GM21367 (cell line): Measurements from ENCODE around the gene HSD17B4.
A peak's percentile ranks its signal among the peaks of the same experiment; 100 is the strongest.
"Not testable (repeated sequence)": the region's sequence is repeated elsewhere in the genome, so short reads cannot be mapped to it uniquely, and the experiment has no call there.

ENCODE experiments used
- ATAC-seq: cut with Tn5 transposase; IDR thresholded peaks from one replicate; pipeline ENCODE4 v1.9.1; 2021; ENCODE audit not compliant: unreplicated experiment

Gene HSD17B4

GRCh38 chr5:119432674-119433237 lies 19.5 kb upstream of the HSD17B4 start:
- ATAC-seq: not testable (repeated sequence)

DNA sequence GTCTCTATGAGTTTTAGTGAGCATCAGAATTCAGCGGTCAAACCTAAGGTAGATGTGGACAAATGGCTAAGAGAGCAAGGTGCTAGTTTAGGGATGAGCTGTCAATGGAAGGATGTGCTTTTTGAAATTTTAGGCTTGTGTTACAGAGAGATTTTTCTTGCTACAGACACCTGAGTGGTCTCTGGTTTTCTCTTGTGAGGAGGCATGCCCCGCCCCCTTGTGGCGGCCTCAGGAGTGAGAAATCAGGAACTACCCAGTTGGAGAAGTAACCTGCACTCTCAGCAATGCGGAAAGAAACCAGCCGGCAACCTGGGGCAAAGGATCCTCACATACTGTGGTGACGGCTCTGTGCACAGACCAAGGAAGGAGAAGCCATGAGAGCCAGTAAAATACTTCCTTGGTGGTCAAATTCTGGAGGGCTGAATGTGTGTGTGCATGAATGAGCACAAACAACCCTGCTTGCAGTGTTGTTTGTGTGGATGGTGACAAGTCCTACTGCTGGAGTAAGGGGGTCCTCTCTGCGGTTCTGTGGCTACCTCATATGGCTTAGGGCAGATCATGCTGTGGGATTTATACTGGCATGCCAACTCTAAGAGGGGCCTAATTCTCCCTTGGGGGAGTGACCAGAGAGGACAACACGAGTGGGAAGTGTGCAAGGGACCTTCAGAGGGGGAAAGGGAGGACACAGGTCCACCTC lies 16.7 kb upstream of the HSD17B4 start:
- ATAC-seq: peak; percentile 91

- not testable (repeated sequence) for ATAC-seq
Measured at GRCh38 chr5:119437785-119438586, 14.3 kb upstream of the HSD17B4 start.

DNA sequence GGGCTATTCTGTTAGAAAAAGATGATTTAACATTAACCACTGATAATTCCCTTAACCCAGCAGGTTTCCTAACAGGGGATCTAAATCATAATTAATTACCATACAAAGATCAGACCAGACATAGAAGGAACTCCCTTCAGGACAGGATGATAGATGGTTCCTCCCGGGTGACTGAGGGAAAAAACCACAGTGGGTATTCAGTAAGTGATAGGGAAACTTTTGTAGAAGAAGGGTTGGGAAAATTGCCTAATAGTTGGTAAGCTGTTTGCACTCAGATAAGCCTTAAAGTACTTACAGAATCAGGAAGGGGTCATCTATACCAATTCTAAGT lies 13.7 kb upstream of the HSD17B4 start:
- ATAC-seq: not testable (repeated sequence)

DNA sequence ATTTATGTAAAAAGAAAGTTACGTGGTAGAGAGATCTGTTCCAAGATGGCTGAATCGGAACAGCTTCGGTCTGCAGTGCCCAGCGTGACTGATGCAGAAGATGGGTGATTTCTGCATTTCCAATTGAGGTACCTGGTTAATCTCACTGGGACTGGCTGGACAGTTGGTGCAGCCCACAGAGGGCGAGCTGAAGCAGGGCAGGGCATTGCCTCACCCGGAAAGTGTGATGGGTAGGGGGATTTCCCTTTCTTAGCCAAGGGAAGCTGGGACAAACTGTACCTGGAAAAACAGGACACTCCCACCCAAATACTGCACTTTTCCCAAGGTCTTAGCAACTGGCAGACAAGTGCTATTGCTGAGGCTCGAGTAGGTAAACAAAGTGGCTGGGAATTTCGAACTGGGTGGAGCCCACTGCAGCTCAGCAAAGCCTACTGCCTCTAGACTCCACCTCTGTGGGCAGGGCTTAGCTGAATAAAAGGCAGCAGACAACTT lies 13.1 kb upstream of the HSD17B4 start:
- no peak for ATAC-seq

- not testable (repeated sequence) for ATAC-seq
Measured at GRCh38 chr5:119439632-119440031, 12.7 kb upstream of the HSD17B4 start.

DNA sequence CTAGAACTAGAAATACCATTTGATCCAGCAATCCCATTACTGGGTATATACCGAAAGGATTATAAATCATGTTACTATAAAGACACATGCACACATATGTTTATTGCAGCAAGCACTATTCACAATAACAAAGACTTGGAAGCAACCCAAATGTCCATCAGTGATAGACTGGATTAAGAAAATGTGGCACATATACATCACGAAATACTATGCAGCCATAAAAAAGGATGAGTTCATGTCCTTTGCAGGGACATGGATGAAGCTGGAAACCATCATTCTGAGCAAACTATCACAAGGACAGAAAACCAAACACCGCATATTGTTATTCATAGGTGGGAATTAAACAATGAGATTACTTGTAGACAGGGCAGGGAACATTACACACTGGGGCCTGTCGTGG lies 7.7 kb upstream of the HSD17B4 start:
- ATAC-seq: not testable (repeated sequence)

DNA sequence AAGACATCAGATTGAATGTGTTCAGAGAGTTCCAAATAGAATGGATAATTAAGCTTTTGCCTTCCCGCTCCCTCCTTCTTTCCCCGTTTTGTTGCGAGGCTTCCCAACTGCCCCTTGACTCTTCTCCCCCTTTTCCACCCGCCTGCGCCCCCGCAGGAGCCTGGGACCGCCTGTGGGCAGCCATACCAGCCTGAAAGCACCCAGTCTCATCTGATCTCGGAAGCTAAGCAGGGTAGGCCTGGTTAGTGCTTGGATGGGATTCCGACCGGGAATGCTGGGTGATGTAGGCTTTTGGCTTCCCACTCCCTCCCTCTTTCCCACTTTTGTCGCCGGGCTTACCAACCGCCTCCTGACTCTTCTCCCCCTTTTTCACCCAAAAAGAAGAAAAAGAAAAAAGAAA lies 6.8 kb upstream of the HSD17B4 start:
- no peak for ATAC-seq

DNA sequence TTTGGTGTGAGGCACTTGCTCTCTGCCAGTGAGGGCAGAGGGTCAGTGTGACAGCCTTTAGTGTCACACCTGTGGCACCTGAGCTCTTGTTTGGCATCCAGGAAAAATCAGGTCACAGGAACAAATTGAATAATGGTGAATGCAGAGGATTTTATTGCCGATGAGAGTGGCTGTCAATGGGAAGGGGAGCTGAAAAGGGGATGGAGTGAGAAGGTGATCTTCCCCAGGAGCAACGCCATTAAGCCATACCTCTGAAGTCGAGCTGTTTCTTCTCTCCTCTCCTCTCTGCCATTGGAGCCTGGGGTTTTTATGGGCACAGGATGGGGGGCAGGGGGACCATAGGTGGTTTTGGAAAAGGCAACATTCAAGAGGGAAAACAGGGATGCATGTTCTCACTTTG lies 2.4 kb upstream of the HSD17B4 start:
- ATAC-seq: no peak

GRCh38 chr5:119450627-119451026 lies 1.7 kb upstream of the HSD17B4 start:
- not testable (repeated sequence) for ATAC-seq

DNA sequence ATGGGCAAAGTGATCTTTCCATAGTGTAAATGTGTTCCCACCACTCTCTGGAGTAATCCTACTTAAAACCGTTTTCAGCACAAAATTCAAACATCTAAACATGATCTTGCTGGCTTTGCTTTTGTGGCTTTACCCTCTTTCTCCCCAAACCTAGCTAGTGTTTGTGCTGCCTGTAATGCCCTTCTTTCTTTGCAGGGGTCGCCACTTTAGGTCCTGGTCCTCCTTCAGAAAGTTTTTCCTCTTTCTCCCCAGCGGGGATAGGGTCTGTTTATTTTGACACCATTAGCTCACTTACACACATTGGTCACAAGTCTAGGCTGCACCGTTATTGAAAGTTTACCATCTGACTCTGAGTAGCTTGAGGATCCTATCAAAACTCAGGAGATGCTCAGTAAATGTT lies 736 bp upstream of the HSD17B4 start:
- no peak for ATAC-seq

DNA sequence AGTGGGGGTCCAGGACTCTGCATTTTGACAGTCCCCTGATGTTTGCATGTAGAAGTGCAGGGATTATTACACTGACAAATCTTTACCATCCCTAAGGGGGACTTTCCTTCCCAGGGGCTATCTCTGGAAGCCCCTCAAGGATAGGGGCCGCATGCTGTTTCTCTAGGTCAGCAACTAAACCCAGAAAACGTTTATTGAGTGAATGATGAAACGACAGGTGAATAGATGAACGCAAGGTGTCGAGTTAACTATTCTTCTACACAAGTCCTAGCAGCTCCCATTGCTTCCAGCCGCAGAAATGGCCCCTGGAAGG lies 281 bp upstream of the HSD17B4 start:
- no peak for ATAC-seq

DNA sequence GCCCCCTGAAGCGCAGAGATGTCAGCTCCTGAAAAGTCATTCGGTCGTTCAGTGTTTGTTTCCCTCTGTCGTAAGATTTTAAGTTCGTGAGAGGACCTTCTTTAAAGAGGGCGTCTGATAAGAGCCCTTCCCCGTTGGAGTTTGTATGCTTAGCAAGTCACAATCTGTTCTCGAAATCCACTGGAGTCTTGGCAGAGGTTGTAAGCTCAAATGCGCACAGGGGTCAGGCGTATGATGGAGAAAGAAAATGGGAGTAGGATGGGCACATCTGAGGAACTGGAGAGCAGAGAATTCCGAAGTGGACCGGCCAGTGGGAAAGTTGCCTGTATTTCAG lies 710 bp downstream of the HSD17B4 start:
- ATAC-seq: peak; percentile 11

DNA sequence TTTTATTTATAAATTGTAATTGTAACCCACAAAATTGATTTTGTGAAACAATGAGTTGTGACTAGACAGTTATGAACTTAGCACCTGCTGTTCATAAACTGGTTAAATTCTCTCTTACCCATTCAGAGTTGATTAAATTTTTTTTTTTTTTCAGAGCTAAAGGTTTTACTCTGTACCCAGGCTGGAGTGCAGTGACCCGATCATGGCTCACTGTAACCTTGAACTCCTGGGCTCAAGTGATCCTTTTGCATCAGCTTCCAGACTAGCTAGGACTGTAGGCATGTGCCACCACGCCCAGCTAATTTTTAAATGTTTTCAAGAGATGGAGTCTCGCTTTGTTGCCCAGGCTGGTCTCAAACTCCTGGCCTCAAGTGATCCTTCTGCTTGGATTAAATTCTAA lies 1.9 kb downstream of the HSD17B4 start:
- ATAC-seq: no peak

DNA sequence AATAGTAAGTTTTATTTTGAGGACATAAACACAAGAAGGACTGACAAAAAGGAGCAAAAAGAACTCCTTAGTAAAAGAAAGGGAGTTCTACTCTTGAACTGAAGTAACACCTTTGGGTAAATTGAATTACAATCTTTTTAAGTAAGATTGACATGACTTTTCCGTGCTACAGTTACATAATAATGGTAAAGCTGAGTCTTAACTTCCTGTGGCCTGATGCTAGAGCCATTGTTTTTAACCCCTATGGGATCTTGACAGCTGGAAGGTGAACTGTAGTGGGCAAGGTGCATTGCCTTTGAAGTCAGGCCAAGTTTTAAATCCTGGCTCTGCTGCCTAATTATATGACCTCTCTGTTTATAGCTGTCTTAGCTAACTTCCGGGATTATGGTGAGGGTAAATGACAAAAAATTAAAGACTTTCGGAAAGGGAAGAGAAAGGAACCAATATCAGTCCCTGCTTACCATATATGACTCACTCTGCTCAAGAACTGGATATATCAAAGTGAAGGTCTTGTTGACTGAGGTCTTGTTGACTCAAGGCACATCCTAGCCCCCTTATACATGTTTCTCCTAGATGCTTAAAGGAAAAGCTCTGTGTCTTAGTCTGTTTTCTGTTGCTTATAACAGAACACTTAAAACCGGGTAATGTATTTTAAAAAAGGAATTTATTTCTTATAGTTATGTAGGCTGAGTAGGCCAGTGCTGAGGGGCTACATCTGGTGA lies 6.8 kb downstream of the HSD17B4 start:
- no peak for ATAC-seq

DNA sequence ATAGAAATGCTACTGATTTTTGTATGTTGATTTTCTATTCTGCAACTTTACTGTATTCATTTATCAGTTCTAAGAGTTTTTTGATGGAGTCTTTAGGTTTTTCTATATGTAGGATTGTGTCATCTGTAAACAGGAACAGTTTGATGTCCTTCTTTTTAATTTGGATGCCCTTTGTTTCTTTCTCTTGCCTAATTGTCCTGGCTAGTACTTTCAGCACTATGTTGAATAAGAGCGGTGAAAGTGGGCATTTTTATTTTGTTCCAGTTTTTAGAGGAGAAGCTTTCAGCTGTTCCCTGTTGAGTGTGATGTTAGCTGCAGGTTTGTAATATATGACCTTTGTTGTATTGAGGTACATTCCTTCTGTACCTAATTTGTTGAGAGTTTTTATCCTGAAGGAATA lies 13.3 kb downstream of the HSD17B4 start:
- no peak for ATAC-seq

- ATAC-seq: no peak
Measured at GRCh38 chr5:119468286-119468685, 16.0 kb downstream of the HSD17B4 start.

DNA sequence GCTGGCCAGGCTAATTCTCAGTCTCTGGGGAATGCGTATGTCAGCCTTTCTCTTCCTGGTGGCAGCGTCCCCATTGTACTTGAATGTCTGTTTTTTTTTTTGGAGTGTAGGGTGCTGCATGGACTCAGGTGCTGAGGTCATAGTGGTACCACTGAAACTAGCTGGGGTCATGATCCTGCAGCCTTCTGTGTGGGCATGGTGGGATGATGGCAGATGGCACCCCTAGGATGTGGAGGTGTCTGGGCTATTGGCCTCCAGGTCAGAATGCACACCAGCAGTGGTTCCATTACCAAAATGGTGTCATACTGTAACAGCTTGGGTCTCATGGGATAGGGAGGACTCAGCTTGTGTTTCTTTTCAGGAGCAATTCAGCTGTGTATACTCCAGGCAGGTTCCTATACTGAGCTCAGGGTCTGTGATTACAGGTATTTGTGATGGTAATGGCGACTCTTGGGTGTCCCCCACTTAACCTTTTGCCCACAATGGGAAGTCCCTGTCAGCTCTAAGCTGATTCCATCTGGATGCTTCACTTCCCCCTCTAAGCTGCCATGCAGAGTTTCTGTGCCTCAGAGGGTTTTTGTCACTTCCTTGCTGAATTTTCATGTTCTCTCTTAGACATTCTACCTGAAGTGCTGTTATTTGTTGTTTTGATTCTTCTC lies 17.9 kb downstream of the HSD17B4 start:
- ATAC-seq: peak; percentile 61

DNA sequence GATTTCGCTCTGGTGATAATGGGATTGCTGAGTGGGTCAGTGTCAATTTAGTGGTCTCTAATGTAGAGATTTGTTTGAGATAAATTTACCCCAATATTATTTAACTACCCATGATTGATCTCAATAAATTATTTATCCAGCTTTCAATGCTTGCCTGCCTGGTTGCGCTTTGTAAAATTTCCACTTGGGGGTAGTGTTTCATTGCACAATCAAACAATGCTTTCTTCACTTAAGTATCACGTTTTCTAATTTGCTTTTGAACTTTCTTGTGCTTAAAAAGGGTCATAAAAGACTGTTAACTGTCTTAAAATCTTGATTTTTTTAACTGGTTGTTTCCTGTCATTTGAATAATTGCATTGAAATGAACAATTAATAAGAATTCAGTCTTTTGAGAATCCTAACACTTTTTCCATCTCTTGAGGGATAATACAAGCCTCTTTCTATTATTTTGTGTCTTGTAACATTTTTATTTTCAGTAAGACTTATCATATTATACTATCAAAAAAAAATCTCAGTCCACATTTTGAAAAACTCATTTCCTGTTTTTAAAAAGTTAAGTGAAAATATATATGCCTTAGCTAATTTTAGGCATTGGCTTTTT lies 18.7 kb downstream of the HSD17B4 start:
- ATAC-seq: no peak

DNA sequence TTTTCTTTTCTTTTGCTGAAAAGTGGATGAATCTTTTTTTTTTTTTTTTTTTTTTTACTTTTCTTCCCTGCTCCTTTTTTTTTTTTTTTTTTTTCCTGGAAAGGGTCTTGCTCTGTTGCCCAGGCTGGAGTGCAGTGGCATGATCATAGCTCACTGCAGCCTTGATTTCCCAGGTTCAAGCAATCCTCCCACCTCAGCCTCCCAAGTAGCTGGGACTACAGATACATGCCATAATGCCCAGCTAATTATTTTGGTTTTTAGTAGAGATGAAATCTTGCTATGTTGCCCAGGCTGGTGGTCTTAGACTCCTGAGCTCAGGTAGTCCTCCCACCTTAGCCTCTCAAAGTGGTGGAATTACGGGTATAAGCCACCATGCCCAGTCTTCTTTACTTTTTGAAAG lies 20.9 kb downstream of the HSD17B4 start:
- ATAC-seq: no peak

GRCh38 chr5:119476341-119476740 lies 24.0 kb downstream of the HSD17B4 start:
- no peak for ATAC-seq
